Measurements from ENCODE around the gene DIPK1C.

DNA sequence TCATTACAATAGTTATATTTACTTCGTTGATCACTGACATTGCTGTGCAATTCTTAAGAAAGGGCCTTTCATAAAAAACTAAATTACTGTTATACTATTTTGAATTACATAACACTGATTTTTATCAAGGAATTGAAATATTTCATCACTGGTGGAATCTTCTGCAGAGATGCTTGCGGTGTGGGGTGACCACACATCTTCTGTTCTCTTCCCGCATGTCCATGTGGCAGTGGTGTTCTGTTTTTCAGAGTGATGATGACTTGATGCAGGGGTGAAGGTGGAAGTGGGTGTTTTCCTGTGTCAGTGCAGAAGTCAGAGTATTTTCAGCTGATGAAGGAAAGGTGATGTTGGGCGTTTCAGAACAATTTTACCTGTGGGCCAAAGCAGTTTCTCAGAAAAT, 46.0 kb upstream of the DIPK1C start:
- TF ChIP-seq, protein P1, sequence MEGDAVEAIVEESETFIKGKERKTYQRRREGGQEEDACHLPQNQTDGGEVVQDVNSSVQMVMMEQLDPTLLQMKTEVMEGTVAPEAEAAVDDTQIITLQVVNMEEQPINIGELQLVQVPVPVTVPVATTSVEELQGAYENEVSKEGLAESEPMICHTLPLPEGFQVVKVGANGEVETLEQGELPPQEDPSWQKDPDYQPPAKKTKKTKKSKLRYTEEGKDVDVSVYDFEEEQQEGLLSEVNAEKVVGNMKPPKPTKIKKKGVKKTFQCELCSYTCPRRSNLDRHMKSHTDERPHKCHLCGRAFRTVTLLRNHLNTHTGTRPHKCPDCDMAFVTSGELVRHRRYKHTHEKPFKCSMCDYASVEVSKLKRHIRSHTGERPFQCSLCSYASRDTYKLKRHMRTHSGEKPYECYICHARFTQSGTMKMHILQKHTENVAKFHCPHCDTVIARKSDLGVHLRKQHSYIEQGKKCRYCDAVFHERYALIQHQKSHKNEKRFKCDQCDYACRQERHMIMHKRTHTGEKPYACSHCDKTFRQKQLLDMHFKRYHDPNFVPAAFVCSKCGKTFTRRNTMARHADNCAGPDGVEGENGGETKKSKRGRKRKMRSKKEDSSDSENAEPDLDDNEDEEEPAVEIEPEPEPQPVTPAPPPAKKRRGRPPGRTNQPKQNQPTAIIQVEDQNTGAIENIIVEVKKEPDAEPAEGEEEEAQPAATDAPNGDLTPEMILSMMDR (IDR thresholded peaks at IDR 0.05): no peak
- no peak for TF ChIP-seq EZH2 (IDR thresholded peaks at IDR 0.05; ENCODE audit: borderline replicate concordance, insufficient read depth, low read depth, low read length, poor library complexity, severe bottlenecking)

Measured in B cell (primary cell).